AG09309 (cell line): ENCODE data around the gene DCLRE1B.
A peak's percentile ranks its signal among the peaks of the same experiment; 100 is the strongest.

Source experiments
- DNase-seq: peaks from one replicate; pipeline ENCODE4 v3.0.0-alpha.2; 2010; ENCODE audit warnings: low read depth
- H3K4me3 ChIP-seq: 2 replicates; pipeline ENCODE4 v1.5.1; 2011; ENCODE audit warnings: mild to moderate bottlenecking, low read depth, low read length, moderate library complexity; ENCODE audit not compliant: control insufficient read depth
- CTCF ChIP-seq: IDR thresholded peaks from 2 replicates; pipeline ENCODE4 v1.5.1; 2011; ENCODE audit warnings: mild to moderate bottlenecking, low read depth, low read length, inconsistent platforms; ENCODE audit not compliant: insufficient read depth, control insufficient read depth; ENCODE audit errors: missing control alignments

Gene DCLRE1B

GRCh38 chr1:113931451-113931851 is 26.3 kb downstream of the DCLRE1B start:
- H3K4me3 ChIP-seq, result no peak overlapping the region
- peak; percentile 58 for DNase-seq
- no peak for TF ChIP-seq CTCF

- no peak overlapping the region for H3K4me3 ChIP-seq
- no peak for TF ChIP-seq CTCF
- DNase-seq, result no peak
Measured at GRCh38 chr1:113934006-113934405, 28.9 kb downstream of the DCLRE1B start.

- no peak for TF ChIP-seq CTCF
- DNase-seq, result no peak
- H3K4me3 ChIP-seq, result no peak overlapping the region
Measured at GRCh38 chr1:113934511-113935055, 29.5 kb downstream of the DCLRE1B start.

GRCh38 chr1:113935176-113935575 is 30.1 kb downstream of the DCLRE1B start:
- no peak for DNase-seq
- no peak overlapping the region for H3K4me3 ChIP-seq
- no peak for TF ChIP-seq CTCF

- no peak overlapping the region for H3K4me3 ChIP-seq
- TF ChIP-seq CTCF, result no peak
- DNase-seq, result no peak
Measured at GRCh38 chr1:113935970-113936369, 30.8 kb downstream of the DCLRE1B start.

- no peak for DNase-seq
- no peak overlapping the region for H3K4me3 ChIP-seq
- no peak for TF ChIP-seq CTCF
Measured at GRCh38 chr1:113937146-113937545, 32.0 kb downstream of the DCLRE1B start.

- DNase-seq, result no peak
- H3K4me3 ChIP-seq, result no peak overlapping the region
- no peak for TF ChIP-seq CTCF
Measured at GRCh38 chr1:113938192-113938591, 33.1 kb downstream of the DCLRE1B start.
